NCI-H69 (cell line): ENCODE measurements around the gene VAPA.

Experiments used
- DNase-seq: peaks from one replicate; lab custom pipeline; 2025; lab: John Stamatoyannopoulos, UW

The VAPA gene

DNA sequence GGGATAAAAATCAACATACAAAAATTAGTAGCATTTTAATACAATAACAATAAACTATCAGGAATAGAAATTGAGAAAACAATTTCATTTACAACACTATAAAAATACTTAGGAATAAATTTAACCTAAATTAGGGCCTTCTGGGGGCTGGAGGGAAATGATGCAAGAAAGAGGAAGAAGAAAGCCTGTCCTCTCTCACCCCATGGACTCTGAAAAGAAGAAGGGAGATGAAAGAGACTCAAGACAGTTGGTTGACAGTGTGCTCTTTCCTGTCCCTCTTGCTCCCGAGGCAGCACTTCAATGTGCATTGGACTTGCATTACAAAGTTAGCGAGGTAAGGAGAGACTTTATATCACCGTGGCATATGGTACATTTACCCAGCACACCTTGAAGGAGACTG, 88.5 kb downstream of the VAPA start:
- DNase-seq = no peak

DNA sequence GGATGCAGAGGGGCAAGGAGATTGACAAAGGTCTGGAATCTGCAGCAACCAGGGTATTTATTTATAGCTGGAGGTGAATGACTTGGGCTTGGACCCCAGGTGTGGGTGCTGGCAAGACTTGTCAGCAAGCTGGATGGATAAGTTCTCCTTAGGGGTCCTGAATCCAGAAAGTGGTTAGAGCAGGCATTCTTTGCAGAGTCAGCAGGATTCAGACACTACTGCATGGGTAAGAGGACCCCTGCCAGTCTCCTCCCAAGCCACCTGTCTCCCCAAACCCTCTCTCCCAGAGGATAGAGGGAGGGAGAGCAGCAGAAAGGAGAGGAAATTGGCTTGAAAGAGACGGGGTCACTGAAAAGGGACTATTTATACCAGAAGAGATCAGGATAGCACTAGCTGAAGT, 89.5 kb downstream of the VAPA start:
- no peak for DNase-seq

DNA sequence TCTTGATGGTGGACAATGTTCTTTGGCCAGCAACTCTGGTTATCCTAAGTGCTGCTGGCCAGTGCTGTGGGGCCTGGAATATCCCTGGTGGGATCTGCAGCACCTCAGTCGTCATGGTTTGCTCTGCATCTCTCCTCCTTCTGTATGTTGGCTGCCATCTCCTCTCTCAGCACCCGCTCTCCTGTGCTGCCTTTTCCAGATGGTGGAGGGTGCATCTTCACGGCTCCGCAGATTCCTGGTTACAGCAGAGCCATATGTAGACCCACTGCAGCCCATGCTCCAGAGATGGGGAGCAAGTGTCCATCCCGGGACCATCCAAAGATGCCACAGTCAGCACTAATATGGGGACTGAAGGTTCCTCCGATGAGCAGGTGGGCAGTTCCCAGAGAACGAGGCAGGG, 90.0 kb downstream of the VAPA start:
- DNase-seq = no peak

DNA sequence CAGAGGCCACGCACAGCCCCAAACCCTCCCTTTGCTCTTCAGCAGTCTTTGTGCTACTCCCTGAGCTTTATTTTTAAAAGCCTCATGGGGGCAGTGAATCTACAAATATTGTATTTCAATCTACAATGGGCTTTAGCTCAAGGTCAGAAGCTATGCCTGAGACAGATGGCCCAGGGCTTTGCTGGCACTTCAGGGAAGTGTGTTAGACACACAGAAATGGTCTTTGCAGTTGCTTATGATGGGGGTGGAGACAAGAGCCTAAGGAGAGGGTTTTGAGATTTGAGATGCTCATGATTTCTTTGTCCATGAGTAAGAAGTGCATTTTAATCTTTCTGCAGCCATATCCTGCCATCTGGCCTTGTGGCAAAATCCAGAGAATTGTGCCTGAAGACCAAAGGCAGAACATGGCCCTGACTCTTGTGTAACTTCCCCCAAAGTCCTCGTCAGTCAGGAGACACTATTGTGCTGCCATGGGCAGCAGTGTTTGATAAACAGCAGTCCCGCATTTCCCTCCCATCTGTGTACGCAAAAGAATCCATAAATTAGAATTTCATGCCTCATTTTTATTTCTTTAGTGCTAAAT, 92.6 kb downstream of the VAPA start:
- peak; percentile 98 for DNase-seq

DNA sequence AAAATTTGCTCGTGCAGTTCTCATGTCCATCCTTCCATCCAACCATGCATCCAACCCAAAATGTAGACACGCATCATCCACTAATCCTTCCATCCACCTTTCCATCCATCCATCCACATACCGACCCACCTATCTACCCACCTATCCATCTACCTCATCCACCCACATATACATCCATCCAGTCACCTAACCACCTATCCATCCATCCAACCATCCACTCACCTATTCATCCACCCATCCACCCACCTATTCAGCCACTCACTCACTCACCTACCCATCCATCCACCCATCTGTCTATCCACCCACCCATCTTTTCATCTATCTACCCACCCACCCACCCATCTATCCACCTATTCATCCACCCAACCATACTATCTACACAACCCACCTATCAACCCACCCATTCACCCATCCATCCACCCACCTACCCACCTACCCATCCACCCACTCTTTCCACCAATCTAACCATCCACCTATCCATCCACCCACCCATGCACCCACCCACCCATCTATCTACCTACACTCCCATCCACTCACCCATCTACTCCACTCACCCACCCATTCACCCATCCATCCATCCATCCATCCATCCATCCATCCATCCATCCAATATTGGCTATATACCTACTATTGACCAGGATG, 94.3 kb downstream of the VAPA start:
- DNase-seq = no peak
